HepG2 (cell line): ENCODE measurements around the gene PPP4R2. TPM values are rescaled to one million over a fixed set of nuclear protein-coding genes. Genes with fewer than 3 reads are reported as not detected.
A peak's percentile ranks its signal among the peaks of the same experiment; 100 is the strongest.

Experiments
- AGO2 ChIP-seq: fragments of 200-400 bp; formaldehyde crosslinking; optimal IDR thresholded peaks from 2 replicates; pipeline ENCODE3; 2017; ENCODE audit warnings: mild to moderate bottlenecking, low read depth, low read length, moderate library complexity
- BCL6 ChIP-seq: IDR thresholded peaks from 2 replicates; pipeline ENCODE4 v1.6.1; 2016; ENCODE audit warnings: missing genetic modification reagents, missing compliant biosample characterization
- CEBPB ChIP-seq: IDR thresholded peaks from 2 replicates; pipeline ENCODE4 v1.6.1; 2011; ENCODE audit warnings: low read depth, low read length, improper control_type of control experiment, borderline replicate concordance
- CHD4 ChIP-seq: fragments of 200-600 bp; sonication (generic); IDR thresholded peaks from 2 replicates; pipeline ENCODE4 v1.7.0; 2017; ENCODE audit warnings: mild to moderate bottlenecking, low read length, borderline replicate concordance
- CREB1 ChIP-seq, 2 experiments: fragments of 450-650 bp in 1 of 2; IDR thresholded peaks; 2 replicates each; pipeline ENCODE4 v1.6.1; 2016 to 2017; ENCODE audit warnings: control low read depth in 1 of 2, mild to moderate bottlenecking in 1 of 2, missing compliant biosample characterization in 1 of 2, missing genetic modification characterization in 1 of 2
- GATAD2A ChIP-seq: IDR thresholded peaks from 2 replicates; pipeline ENCODE4 v1.6.1; 2016
- GFI1 ChIP-seq: sonication (generic); formaldehyde crosslinking; IDR thresholded peaks from 2 replicates; pipeline ENCODE4 v1.5.0; 2020; ENCODE audit warnings: missing genetic modification reagents, mild to moderate bottlenecking, borderline replicate concordance
- HMGXB4 ChIP-seq, 2 experiments: sonication (generic) in 1 of 2; formaldehyde crosslinking in 1 of 2; IDR thresholded peaks; 2 replicates each; pipeline versions ENCODE4 v1.4.0 to v1.6.1; 2018 to 2020; ENCODE audit warnings: missing genetic modification reagents in 2 of 2, borderline replicate concordance in 1 of 2, low read depth in 1 of 2, mild to moderate bottlenecking in 1 of 2, missing biosample characterization in 1 of 2
- HNF4A ChIP-seq: sonication (generic); formaldehyde crosslinking; IDR thresholded peaks from 2 replicates; pipeline ENCODE4 v1.4.0; 2020; ENCODE audit warnings: missing genetic modification reagents
- NR2F2 ChIP-seq: IDR thresholded peaks from 2 replicates; pipeline ENCODE4 v1.6.1; 2012; ENCODE audit warnings: low read depth, inconsistent platforms, borderline replicate concordance
- SIX1 ChIP-seq: sonication (generic); formaldehyde crosslinking; IDR thresholded peaks from 2 replicates; pipeline ENCODE4 v1.4.0; 2020; ENCODE audit warnings: missing genetic modification reagents, borderline replicate concordance
- TBX3 ChIP-seq: fragments of 450-650 bp; IDR thresholded peaks from 2 replicates; pipeline ENCODE4 v1.6.1; 2017; ENCODE audit warnings: antibody characterized with exemption, mild to moderate bottlenecking, inconsistent platforms, borderline replicate concordance
- TCF12 ChIP-seq, 2 experiments: fragments of 450-650 bp in 1 of 2; sonication (generic) in 1 of 2; formaldehyde crosslinking in 1 of 2; IDR thresholded peaks; 2 replicates each; pipeline versions ENCODE4 v1.6.1 to v1.8.0; 2017 to 2022; ENCODE audit warnings: antibody characterized with exemption in 1 of 2, mild to moderate bottlenecking in 1 of 2, missing genetic modification reagents in 1 of 2, moderate library complexity in 1 of 2
- TEAD3 ChIP-seq: optimal IDR thresholded peaks from 2 replicates; pipeline ENCODE3; 2016; ENCODE audit warnings: borderline replicate concordance
- THAP7 ChIP-seq: sonication (generic); formaldehyde crosslinking; IDR thresholded peaks from 2 replicates; pipeline ENCODE4 v1.8.1; 2023; ENCODE audit warnings: mild to moderate bottlenecking, missing genetic modification reagents
- XRCC5 ChIP-seq: fragments of 200-400 bp; formaldehyde crosslinking; optimal IDR thresholded peaks from 2 replicates; pipeline ENCODE3; 2017; ENCODE audit warnings: mild to moderate bottlenecking, low read length
- ZMYM4 ChIP-seq: sonication (generic); formaldehyde crosslinking; IDR thresholded peaks from 2 replicates; pipeline ENCODE4 v1.8.1; 2023; ENCODE audit warnings: mild to moderate bottlenecking, missing genetic modification reagents
- ZNF501 ChIP-seq: sonication (generic); formaldehyde crosslinking; IDR thresholded peaks from 2 replicates; pipeline ENCODE4 v1.5.1; 2020; ENCODE audit warnings: mild to moderate bottlenecking, moderate library complexity, missing genetic modification reagents
- polyA plus RNA-seq, 8 experiments: library from polyadenylated mRNA; depleted of rRNA in 3 of 8; stranded (reverse) in 7 of 8; unstranded in 1 of 8; fragments of >200 nt; fragmentation: Illumina TruSeq in 4 of 8; extraction: Trizol in 4 of 8; gene quantifications; 2 replicates each; pipeline versions ENCODE4 v1.2.1 to v1.2.3, GENCODE V29; 2011 to 2016; ENCODE audit warnings: low read depth in 4 of 8, missing spikeins in 1 of 8, mixed read lengths in 1 of 8; ENCODE audit not compliant: insufficient read depth in 1 of 8
- total RNA-seq, 5 experiments: library from RNA; depleted of rRNA; stranded (reverse); fragments of >200 nt; fragmentation: Illumina TruSeq; extraction: Trizol; gene quantifications; 2 replicates each; pipeline ENCODE4 v1.2.3, GENCODE V29; 2016; ENCODE audit warnings: low read depth in 1 of 5
- TF ChIP-seq, protein P1 (sequence below): sonication (generic); formaldehyde crosslinking; IDR thresholded peaks from 2 replicates; pipeline ENCODE4 v1.4.0; 2020; ENCODE audit warnings: missing genetic modification reagents
- TF ChIP-seq, protein P2 (sequence below): IDR thresholded peaks from 2 replicates; pipeline ENCODE4 v1.6.1; 2016; ENCODE audit warnings: low read depth
- TF ChIP-seq, protein P3 (sequence below): sonication (generic); formaldehyde crosslinking; IDR thresholded peaks from 2 replicates; pipeline ENCODE4 v1.5.0; 2020; ENCODE audit warnings: missing genetic modification reagents

PPP4R2 gene
- total and polyA plus RNA-seq, 2 of the 13 experiments (the other 11 are each of a cell fraction or from before 2014, with no cell fraction given), result 22.3 to 161 TPM

DNA sequence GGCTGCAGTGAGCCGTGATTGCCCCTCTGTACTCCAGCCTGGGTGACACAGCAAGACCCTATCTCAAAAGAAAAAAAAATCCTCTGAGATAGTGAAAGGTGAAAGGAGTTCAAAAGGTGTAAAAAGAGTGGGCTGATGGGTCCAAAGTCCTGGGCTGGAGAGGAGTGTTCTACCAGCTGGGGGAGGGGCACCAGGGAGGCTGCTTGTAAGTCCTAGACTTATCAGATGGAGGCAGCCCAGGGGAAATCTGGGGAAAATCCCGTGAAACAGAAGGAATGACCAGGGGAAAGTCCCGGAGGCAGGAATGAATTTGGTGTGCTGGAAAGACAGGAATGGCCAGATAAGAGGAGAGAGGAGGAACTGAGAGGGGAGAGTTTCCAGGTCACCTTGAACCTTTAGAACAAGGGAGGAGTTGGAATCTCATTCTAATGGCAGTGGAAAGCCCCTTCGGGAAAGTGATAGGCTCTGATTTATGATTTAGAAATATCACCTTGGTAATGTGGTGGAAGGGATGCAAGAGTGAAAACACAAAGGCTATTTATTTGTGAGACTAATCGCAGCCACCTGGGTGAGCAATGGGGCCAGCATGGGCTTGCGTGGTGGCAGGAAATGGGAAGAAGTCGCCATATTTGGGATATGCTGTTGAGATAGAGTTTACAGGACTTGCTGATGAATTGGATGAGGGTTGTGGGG, 23.4 kb upstream of the PPP4R2 start (continued):
- TF ChIP-seq THAP7 (CRISPR knock-in tag), result no peak
- TF ChIP-seq GATAD2A, result peak; percentile 67
- TF ChIP-seq SIX1 (CRISPR knock-in tag), result peak; percentile 39; the same call in 1 of the 2 replicates
- TF ChIP-seq, protein P1, sequence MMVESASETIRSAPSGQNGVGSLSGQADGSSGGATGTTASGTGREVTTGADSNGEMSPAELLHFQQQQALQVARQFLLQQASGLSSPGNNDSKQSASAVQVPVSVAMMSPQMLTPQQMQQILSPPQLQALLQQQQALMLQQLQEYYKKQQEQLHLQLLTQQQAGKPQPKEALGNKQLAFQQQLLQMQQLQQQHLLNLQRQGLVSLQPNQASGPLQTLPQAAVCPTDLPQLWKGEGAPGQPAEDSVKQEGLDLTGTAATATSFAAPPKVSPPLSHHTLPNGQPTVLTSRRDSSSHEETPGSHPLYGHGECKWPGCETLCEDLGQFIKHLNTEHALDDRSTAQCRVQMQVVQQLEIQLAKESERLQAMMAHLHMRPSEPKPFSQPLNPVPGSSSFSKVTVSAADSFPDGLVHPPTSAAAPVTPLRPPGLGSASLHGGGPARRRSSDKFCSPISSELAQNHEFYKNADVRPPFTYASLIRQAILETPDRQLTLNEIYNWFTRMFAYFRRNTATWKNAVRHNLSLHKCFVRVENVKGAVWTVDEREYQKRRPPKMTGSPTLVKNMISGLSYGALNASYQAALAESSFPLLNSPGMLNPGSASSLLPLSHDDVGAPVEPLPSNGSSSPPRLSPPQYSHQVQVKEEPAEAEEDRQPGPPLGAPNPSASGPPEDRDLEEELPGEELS (CRISPR knock-in tag), result peak; percentile 48; the same call in 1 of the 2 replicates
- no peak for TF ChIP-seq TEAD3 (CRISPR knock-in tag)
- peak; percentile 61; the same call in 1 of the 2 replicates for TF ChIP-seq ZMYM4 (CRISPR knock-in tag)
- peak; percentile 47; the same call in 1 of the 2 replicates for TF ChIP-seq ZNF501
- TF ChIP-seq, protein P2, sequence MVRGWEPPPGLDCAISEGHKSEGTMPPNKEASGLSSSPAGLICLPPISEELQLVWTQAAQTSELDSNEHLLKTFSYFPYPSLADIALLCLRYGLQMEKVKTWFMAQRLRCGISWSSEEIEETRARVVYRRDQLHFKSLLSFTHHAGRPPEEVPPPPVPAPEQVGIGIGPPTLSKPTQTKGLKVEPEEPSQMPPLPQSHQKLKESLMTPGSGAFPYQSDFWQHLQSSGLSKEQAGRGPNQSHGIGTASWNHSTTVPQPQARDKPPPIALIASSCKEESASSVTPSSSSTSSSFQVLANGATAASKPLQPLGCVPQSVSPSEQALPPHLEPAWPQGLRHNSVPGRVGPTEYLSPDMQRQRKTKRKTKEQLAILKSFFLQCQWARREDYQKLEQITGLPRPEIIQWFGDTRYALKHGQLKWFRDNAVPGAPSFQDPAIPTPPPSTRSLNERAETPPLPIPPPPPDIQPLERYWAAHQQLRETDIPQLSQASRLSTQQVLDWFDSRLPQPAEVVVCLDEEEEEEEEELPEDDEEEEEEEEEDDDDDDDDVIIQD (CRISPR knock-in tag), result 0 out of 2 replicates have a peak, but pooled peaks have one; percentile 23
- TF ChIP-seq TBX3, result peak; percentile 73; the same call in 1 of the 2 replicates
- peak; percentile 67 for TF ChIP-seq XRCC5
- TF ChIP-seq GFI1, result peak; percentile 93
- TF ChIP-seq, protein P3, sequence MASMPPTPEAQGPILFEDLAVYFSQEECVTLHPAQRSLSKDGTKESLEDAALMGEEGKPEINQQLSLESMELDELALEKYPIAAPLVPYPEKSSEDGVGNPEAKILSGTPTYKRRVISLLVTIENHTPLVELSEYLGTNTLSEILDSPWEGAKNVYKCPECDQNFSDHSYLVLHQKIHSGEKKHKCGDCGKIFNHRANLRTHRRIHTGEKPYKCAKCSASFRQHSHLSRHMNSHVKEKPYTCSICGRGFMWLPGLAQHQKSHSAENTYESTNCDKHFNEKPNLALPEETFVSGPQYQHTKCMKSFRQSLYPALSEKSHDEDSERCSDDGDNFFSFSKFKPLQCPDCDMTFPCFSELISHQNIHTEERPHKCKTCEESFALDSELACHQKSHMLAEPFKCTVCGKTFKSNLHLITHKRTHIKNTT (CRISPR knock-in tag), result no peak
- no peak for TF ChIP-seq CEBPB
- no peak for TF ChIP-seq AGO2
- peak; percentile 95 for TF ChIP-seq HNF4A (CRISPR knock-in tag)
- peak; percentile 36; the same call in 1 of the 2 replicates for TF ChIP-seq BCL6 (CRISPR knock-in tag)
- no peak for TF ChIP-seq TCF12 (IDR thresholded peaks at IDR 0.05)
- TF ChIP-seq TCF12 (CRISPR knock-in tag; IDR thresholded peaks at IDR 0.05), result 0 out of 2 replicates have a peak, but pooled peaks have one; percentile 56
- no peak for TF ChIP-seq HMGXB4 (CRISPR knock-in tag; IDR thresholded peaks at IDR 0.05; ENCODE audit: borderline replicate concordance in 1 of 2, low read depth in 1 of 2)
- TF ChIP-seq CHD4, result 0 out of 2 replicates have a peak, but pooled peaks have one; percentile 25
- no peak for TF ChIP-seq CREB1 (IDR thresholded peaks at IDR 0.05)
- peak; percentile 46; the same call in 1 of the 2 replicates for TF ChIP-seq CREB1 (CRISPR knock-in tag; IDR thresholded peaks at IDR 0.05)
- TF ChIP-seq NR2F2, result peak; percentile 67; the same call in 1 of the 2 replicates
